Uterus (tissue), 4 donors: ENCODE results near the gene TXNRD2. TPM values are rescaled to one million over a fixed set of nuclear protein-coding genes. Genes with fewer than 3 reads are reported as not detected.
A peak's percentile ranks its signal among the peaks of the same experiment; 100 is the strongest.

Source experiments
- DNase-seq, 2 donors: peaks; one replicate each; pipeline ENCODE4 v3.0.0-alpha.2; 2019 to 2020
- H3K27ac ChIP-seq, 2 donors: fragments of 200-600 bp; sonication (generic); 1 replicate in 1 of 2; 2 replicates in 1 of 2; pipeline ENCODE4 v1.5.1; 2016 to 2018
- H3K27me3 ChIP-seq, 2 donors: fragments of 200-600 bp; sonication (generic); one replicate each; pipeline ENCODE4 v1.5.1; 2018 to 2019; ENCODE audit warnings: control low read depth in 1 of 2
- H3K36me3 ChIP-seq, 2 donors: fragments of 200-600 bp; sonication (generic); one replicate each; pipeline ENCODE4 v1.5.1; 2019; ENCODE audit warnings: control low read depth in 1 of 2
- H3K4me1 ChIP-seq, 2 donors: fragments of 200-600 bp; sonication (generic); one replicate each; pipeline ENCODE4 v1.5.1; 2018 to 2019; ENCODE audit warnings: control low read depth in 1 of 2
- H3K4me3 ChIP-seq, 2 donors: fragments of 200-600 bp; sonication (generic); 1 replicate in 1 of 2; 2 replicates in 1 of 2; pipeline ENCODE4 v1.5.1; 2018 to 2019; ENCODE audit warnings: mild to moderate bottlenecking in 1 of 2
- H3K9me3 ChIP-seq, 2 donors: fragments of 200-600 bp; sonication (generic); one replicate each; pipeline ENCODE4 v1.5.1; 2019; ENCODE audit warnings: control low read depth in 1 of 2
- CTCF ChIP-seq, 4 experiments: fragments of 200-600 bp in 2 of 4; fragments of 450-650 bp in 2 of 4; sonication (generic) in 2 of 4; IDR thresholded peaks; one replicate each; pipeline ENCODE4 v1.5.1; 2016 to 2019; ENCODE audit warnings: antibody characterized with exemption in 4 of 4, mild to moderate bottlenecking in 2 of 4, moderate library complexity in 1 of 4
- POLR2A ChIP-seq, 2 donors: fragments of 450-650 bp; IDR thresholded peaks; one replicate each; pipeline ENCODE4 v1.6.1; 2016; ENCODE audit warnings: antibody characterized with exemption in 2 of 2, mild to moderate bottlenecking in 1 of 2, moderate library complexity in 1 of 2
- intact Hi-C: fragments of 100-400 bp; cut with DNase I; formaldehyde crosslinking; loops from one replicate; pipeline ENCODE4 v1.15.1; 2023; ENCODE audit warnings: low total_unique reads
- total RNA-seq, 4 donors: library from RNA; depleted of rRNA in 3 of 4; stranded (reverse); fragments of >200 nt in 3 of 4; gene quantifications; one replicate each; pipeline versions ENCODE4 v1.1.0 to v1.2.4, GENCODE V29; 2014 to 2023
- donor health status: DM: yes; HTN: yes; CAD: no.

TXNRD2 gene
- total RNA-seq, 4 donors from 2014 or later: 14.7 to 48.9 (median 25.6) TPM

- no peak overlapping the region for H3K4me3 ChIP-seq
- intact Hi-C loops: no loop called here
- H3K4me1 ChIP-seq: no peaks in the 10 kb centered on the region
- H3K36me3 ChIP-seq: no peaks in the 10 kb centered on the region
- TF ChIP-seq CTCF (IDR thresholded peaks at IDR 0.05): no peak
- no peak for TF ChIP-seq POLR2A (IDR thresholded peaks at IDR 0.05)
- no peaks in the 10 kb centered on the region for H3K9me3 ChIP-seq
- DNase-seq: no peak
- H3K27ac ChIP-seq: no peak overlapping the region
- no peaks in the 10 kb centered on the region for H3K27me3 ChIP-seq
Measured at GRCh38 chr22:19897726-19898125, 43.9 kb downstream of the TXNRD2 start.

- H3K9me3 ChIP-seq: no peaks in the 10 kb centered on the region
- TF ChIP-seq POLR2A (IDR thresholded peaks at IDR 0.05) (no peak), CTCF (IDR thresholded peaks at IDR 0.05) (no peak)
- intact Hi-C loops: no loop called here
- H3K4me3 ChIP-seq: no peak overlapping the region
- no peaks in the 10 kb centered on the region for H3K27me3 ChIP-seq
- H3K36me3 ChIP-seq: no peaks in the 10 kb centered on the region
- no peak for DNase-seq
- H3K4me1 ChIP-seq: peaks cover 4 to 8% of the 10 kb centered on the region in 2 donors
- no peak overlapping the region for H3K27ac ChIP-seq
Measured at GRCh38 chr22:19896665-19897355, 44.8 kb downstream of the TXNRD2 start.

- no peak overlapping the region for H3K27ac ChIP-seq
- no peaks in the 10 kb centered on the region for H3K36me3 ChIP-seq
- H3K4me3 ChIP-seq: no peak overlapping the region
- no peak for DNase-seq
- no peaks in the 10 kb centered on the region for H3K27me3 ChIP-seq
- H3K9me3 ChIP-seq: no peaks in the 10 kb centered on the region
- intact Hi-C loops: no loop called here
- peaks cover 10 to 11% of the 10 kb centered on the region in 2 donors for H3K4me1 ChIP-seq
- no peak for TF ChIP-seq CTCF (IDR thresholded peaks at IDR 0.05)
Measured at GRCh38 chr22:19895160-19895849, 46.3 kb downstream of the TXNRD2 start.

GRCh38 chr22:19893363-19893762, 48.3 kb downstream of the TXNRD2 start:
- intact Hi-C loops: no loop called here
- DNase-seq: no peak
- TF ChIP-seq CTCF (IDR thresholded peaks at IDR 0.05): no peak
- no peak for TF ChIP-seq POLR2A (IDR thresholded peaks at IDR 0.05)
- H3K9me3 ChIP-seq: no peaks in the 10 kb centered on the region
- peaks cover 10 to 11% of the 10 kb centered on the region in 2 donors for H3K4me1 ChIP-seq
- no peak overlapping the region for H3K4me3 ChIP-seq
- peak overlapping the region; percentile 75 to 82 for H3K27ac ChIP-seq
- H3K27me3 ChIP-seq: no peaks in the 10 kb centered on the region
- H3K36me3 ChIP-seq: no peaks in the 10 kb centered on the region

GRCh38 chr22:19892925-19893324, 48.7 kb downstream of the TXNRD2 start:
- Histone ChIP-seq H3K4me3 (no peak overlapping the region), H3K9me3 (no peaks in the 10 kb centered on the region), H3K4me1 (peaks cover 10 to 11% of the 10 kb centered on the region in 2 donors), H3K36me3 (no peaks in the 10 kb centered on the region), H3K27me3 (no peaks in the 10 kb centered on the region), H3K27ac (peak overlapping the region; percentile 75 to 82)
- intact Hi-C loops: no loop called here
- TF ChIP-seq CTCF (IDR thresholded peaks at IDR 0.05): no peak
- TF ChIP-seq POLR2A (IDR thresholded peaks at IDR 0.05): no peak
- peak in 1 of 2 donors; percentile 44 for DNase-seq
